CD4-positive, CD25-positive, alpha-beta regulatory T cell (primary cell): ENCODE data around the gene WWOX. TPM values are rescaled to one million over a fixed set of nuclear protein-coding genes. Genes with fewer than 3 reads are reported as not detected.

Experiments used
- ATAC-seq, 2 donors: fragments of 150-1000 bp; cut with Tn5 transposase; one replicate each; pipeline ENCODE4 v1.10.0; 2021; ENCODE audit warnings: low read depth in 2 of 2, moderate number of reproducible peaks in 2 of 2, moderate library complexity in 1 of 2
- DNase-seq, 3 donors: peaks; one replicate each; pipeline versions ENCODE4 v3.0.0 to v3.0.0-alpha.2; 2012 to 2022; ENCODE audit warnings: mixed read lengths in 1 of 3
- H3K27ac ChIP-seq: one replicate; pipeline ENCODE4 v1.7.0; 2013; ENCODE audit warnings: mild to moderate bottlenecking, low read length; ENCODE audit not compliant: insufficient read depth, poor library complexity, severe bottlenecking
- H3K27me3 ChIP-seq: one replicate; pipeline ENCODE4 v1.7.0; 2013; ENCODE audit warnings: low read length; ENCODE audit not compliant: control insufficient read depth, insufficient read depth
- H3K36me3 ChIP-seq: one replicate; pipeline ENCODE4 v1.7.0; 2013; ENCODE audit warnings: mild to moderate bottlenecking, low read length, moderate library complexity; ENCODE audit not compliant: control insufficient read depth, insufficient read depth
- H3K4me1 ChIP-seq: 2 replicates; pipeline ENCODE4 v1.7.0; 2013; ENCODE audit warnings: mild to moderate bottlenecking, low read length; ENCODE audit not compliant: insufficient read depth, control insufficient read depth, poor library complexity, severe bottlenecking
- H3K4me3 ChIP-seq: one replicate; pipeline ENCODE4 v1.7.0; 2013; ENCODE audit warnings: low read depth, mild to moderate bottlenecking, low read length, moderate library complexity
- H3K9me3 ChIP-seq, 2 experiments: 1 replicate in 1 of 2; 2 replicates in 1 of 2; pipeline ENCODE4 v1.7.0; 2013; ENCODE audit warnings: low read length in 2 of 2, mild to moderate bottlenecking in 1 of 2, moderate library complexity in 1 of 2; ENCODE audit not compliant: control insufficient read depth in 2 of 2
- H3K27ac Mint-ChIP-seq, 3 donors: one replicate each; pipeline ENCODE4 v1.8.0; 2020 to 2022; ENCODE audit warnings: mild to moderate bottlenecking in 3 of 3, mixed read lengths in 3 of 3, moderate library complexity in 2 of 3
- H3K27me3 Mint-ChIP-seq: one replicate; pipeline ENCODE4 v1.8.0; 2022; ENCODE audit warnings: mild to moderate bottlenecking, mixed read lengths
- H3K36me3 Mint-ChIP-seq: one replicate; pipeline ENCODE4 v1.8.0; 2020; ENCODE audit warnings: mixed read lengths
- H3K4me1 Mint-ChIP-seq, 4 donors: one replicate each; pipeline ENCODE4 v1.8.0; 2020 to 2022; ENCODE audit warnings: mixed read lengths in 4 of 4, mild to moderate bottlenecking in 1 of 4
- H3K4me3 Mint-ChIP-seq, 4 donors: one replicate each; pipeline ENCODE4 v1.8.0; 2020 to 2022; ENCODE audit warnings: mild to moderate bottlenecking in 4 of 4, mixed read lengths in 4 of 4, moderate library complexity in 3 of 4
- H3K9me3 Mint-ChIP-seq, 7 donors: one replicate each; pipeline ENCODE4 v1.8.0; 2020 to 2022; ENCODE audit warnings: mixed read lengths in 7 of 7, mild to moderate bottlenecking in 3 of 7, moderate library complexity in 2 of 7
- polyA plus RNA-seq, 4 donors: library from polyadenylated mRNA; unstranded; fragments of 300-500 nt; fragmentation: Illumina TruSeq; gene quantifications; one replicate each; pipeline ENCODE4 v1.2.3, GENCODE V29; 2021
- total RNA-seq: library from RNA; stranded (reverse); gene quantifications from one replicate; pipeline ENCODE4 v1.2.3, GENCODE V29; 2022

The WWOX gene
- total and polyA plus RNA-seq, 5 donors from 2014 or later, result 10.3 to 18.6 (median 12.8) TPM

- Histone ChIP-seq H3K27me3 (no peaks in the 10 kb centered on the region), H3K36me3 (no peaks in the 10 kb centered on the region), H3K27ac (no peak overlapping the region), H3K9me3 (no peaks in the 10 kb centered on the region), H3K4me1 (no peaks in the 10 kb centered on the region), H3K4me3 (no peak overlapping the region)
- H3K27ac Mint-ChIP-seq, result no peak overlapping the region
- no peaks in the 10 kb centered on the region for H3K36me3 Mint-ChIP-seq
- no peak overlapping the region for H3K4me3 Mint-ChIP-seq
- no peaks in the 10 kb centered on the region for H3K27me3 Mint-ChIP-seq
- DNase-seq, result no peak
- no peaks in the 10 kb centered on the region for H3K4me1 Mint-ChIP-seq
- no peak for ATAC-seq
- H3K9me3 Mint-ChIP-seq, result peaks cover 0 to 2% (median 0%) of the 10 kb centered on the region in 7 donors
Measured at GRCh38 chr16:79136955-79137354, 1037.5 kb downstream of the WWOX start.

GRCh38 chr16:79137426-79137939 lies 1038.0 kb downstream of the WWOX start:
- Mint-ChIP-seq H3K9me3 (peaks cover 0 to 3% (median 0%) of the 10 kb centered on the region in 7 donors), H3K27ac (no peak overlapping the region), H3K36me3 (no peaks in the 10 kb centered on the region), H3K27me3 (no peaks in the 10 kb centered on the region), H3K4me3 (no peak overlapping the region), H3K4me1 (no peaks in the 10 kb centered on the region)
- no peak for ATAC-seq
- Histone ChIP-seq H3K27ac (no peak overlapping the region), H3K4me3 (no peak overlapping the region), H3K27me3 (no peaks in the 10 kb centered on the region), H3K36me3 (no peaks in the 10 kb centered on the region), H3K9me3 (no peaks in the 10 kb centered on the region), H3K4me1 (no peaks in the 10 kb centered on the region)
- no peak for DNase-seq

GRCh38 chr16:79139799-79140198 lies 1040.3 kb downstream of the WWOX start:
- no peaks in the 10 kb centered on the region for H3K27me3 Mint-ChIP-seq
- no peak overlapping the region for H3K27ac ChIP-seq
- peaks cover 0 to 1% (median 0%) of the 10 kb centered on the region in 7 donors for H3K9me3 Mint-ChIP-seq
- DNase-seq (no peak), ATAC-seq (no peak)
- H3K36me3 ChIP-seq, result no peaks in the 10 kb centered on the region
- H3K27me3 ChIP-seq, result no peaks in the 10 kb centered on the region
- no peaks in the 10 kb centered on the region for H3K4me1 ChIP-seq
- H3K36me3 Mint-ChIP-seq, result no peaks in the 10 kb centered on the region
- H3K4me3 Mint-ChIP-seq, result no peak overlapping the region
- no peak overlapping the region for H3K27ac Mint-ChIP-seq
- no peak overlapping the region for H3K4me3 ChIP-seq
- H3K4me1 Mint-ChIP-seq, result no peaks in the 10 kb centered on the region
- no peaks in the 10 kb centered on the region for H3K9me3 ChIP-seq

GRCh38 chr16:79143026-79143425 lies 1043.6 kb downstream of the WWOX start:
- Histone ChIP-seq H3K36me3 (no peaks in the 10 kb centered on the region), H3K4me1 (no peaks in the 10 kb centered on the region), H3K4me3 (no peak overlapping the region), H3K27ac (no peak overlapping the region), H3K27me3 (no peaks in the 10 kb centered on the region), H3K9me3 (no peaks in the 10 kb centered on the region)
- DNase-seq (no peak), ATAC-seq (no peak)
- H3K4me3 Mint-ChIP-seq, result no peak overlapping the region
- H3K27me3 Mint-ChIP-seq, result no peaks in the 10 kb centered on the region
- no peaks in the 10 kb centered on the region for H3K36me3 Mint-ChIP-seq
- H3K4me1 Mint-ChIP-seq, result no peaks in the 10 kb centered on the region
- no peak overlapping the region for H3K27ac Mint-ChIP-seq
- peaks cover 0 to 2% (median 0%) of the 10 kb centered on the region in 7 donors for H3K9me3 Mint-ChIP-seq

GRCh38 chr16:79150151-79150550 lies 1050.7 kb downstream of the WWOX start:
- Histone ChIP-seq H3K4me1 (no peaks in the 10 kb centered on the region), H3K4me3 (no peak overlapping the region), H3K27me3 (no peaks in the 10 kb centered on the region), H3K27ac (no peak overlapping the region), H3K36me3 (no peaks in the 10 kb centered on the region), H3K9me3 (no peaks in the 10 kb centered on the region)
- no peak for ATAC-seq
- H3K27me3 Mint-ChIP-seq, result no peaks in the 10 kb centered on the region
- H3K9me3 Mint-ChIP-seq, result peaks cover 0 to 2% (median 0%) of the 10 kb centered on the region in 7 donors
- H3K27ac Mint-ChIP-seq, result no peak overlapping the region
- no peaks in the 10 kb centered on the region for H3K36me3 Mint-ChIP-seq
- no peak overlapping the region for H3K4me3 Mint-ChIP-seq
- peaks cover 0 to 3% (median 0%) of the 10 kb centered on the region in 4 donors for H3K4me1 Mint-ChIP-seq
- DNase-seq, result no peak

GRCh38 chr16:79150632-79151310 lies 1051.3 kb downstream of the WWOX start:
- H3K27ac Mint-ChIP-seq, result no peak overlapping the region
- Histone ChIP-seq H3K27ac (no peak overlapping the region), H3K4me3 (no peak overlapping the region), H3K4me1 (no peaks in the 10 kb centered on the region), H3K36me3 (no peaks in the 10 kb centered on the region), H3K27me3 (no peaks in the 10 kb centered on the region), H3K9me3 (no peaks in the 10 kb centered on the region)
- peaks cover 0 to 2% (median 0%) of the 10 kb centered on the region in 7 donors for H3K9me3 Mint-ChIP-seq
- ATAC-seq, result no peak
- H3K4me1 Mint-ChIP-seq, result peaks cover 0 to 3% (median 0%) of the 10 kb centered on the region in 4 donors
- H3K36me3 Mint-ChIP-seq, result no peaks in the 10 kb centered on the region
- no peak overlapping the region for H3K4me3 Mint-ChIP-seq
- no peak for DNase-seq
- no peaks in the 10 kb centered on the region for H3K27me3 Mint-ChIP-seq

- no peaks in the 10 kb centered on the region for H3K27me3 ChIP-seq
- Mint-ChIP-seq H3K27ac (no peak overlapping the region), H3K36me3 (no peaks in the 10 kb centered on the region)
Measured at GRCh38 chr16:79154086-79154485, 1054.6 kb downstream of the WWOX start.

GRCh38 chr16:79155471-79155870 lies 1056.0 kb downstream of the WWOX start:
- H3K9me3 Mint-ChIP-seq, result peaks cover 0 to 2% (median 0%) of the 10 kb centered on the region in 7 donors
- no peak overlapping the region for H3K4me3 Mint-ChIP-seq
- H3K27ac Mint-ChIP-seq, result no peak overlapping the region
- H3K27ac ChIP-seq, result no peak overlapping the region
- H3K36me3 ChIP-seq, result no peaks in the 10 kb centered on the region
- no peak overlapping the region for H3K4me3 ChIP-seq
- ATAC-seq, result no peak
- DNase-seq, result no peak
- peaks cover 2 to 18% (median 9%) of the 10 kb centered on the region in 4 donors for H3K4me1 Mint-ChIP-seq
- no peaks in the 10 kb centered on the region for H3K27me3 Mint-ChIP-seq
- H3K4me1 ChIP-seq, result no peaks in the 10 kb centered on the region
- no peaks in the 10 kb centered on the region for H3K9me3 ChIP-seq
- no peaks in the 10 kb centered on the region for H3K27me3 ChIP-seq
- no peaks in the 10 kb centered on the region for H3K36me3 Mint-ChIP-seq

More at GRCh38 chr16:79154086-79154485, 1054.6 kb downstream of the WWOX start:
- H3K9me3 ChIP-seq, result no peaks in the 10 kb centered on the region
- H3K36me3 ChIP-seq, result no peaks in the 10 kb centered on the region
- peaks cover 2 to 18% (median 9%) of the 10 kb centered on the region in 4 donors for H3K4me1 Mint-ChIP-seq
- H3K4me1 ChIP-seq, result no peaks in the 10 kb centered on the region
- DNase-seq, result no peak
- no peak overlapping the region for H3K27ac ChIP-seq
- peaks cover 0 to 2% (median 0%) of the 10 kb centered on the region in 7 donors for H3K9me3 Mint-ChIP-seq
- no peaks in the 10 kb centered on the region for H3K27me3 Mint-ChIP-seq
- H3K4me3 ChIP-seq, result no peak overlapping the region
- no peak for ATAC-seq
- H3K4me3 Mint-ChIP-seq, result no peak overlapping the region
